Aorta (tissue), 5 donors: ENCODE data around the gene PHACTR3. TPM values are rescaled to one million over a fixed set of nuclear protein-coding genes. Genes with fewer than 3 reads are reported as not detected.

Source experiments
- ATAC-seq: fragments of 200-7000 bp; cut with Tn5 transposase; one replicate; pipeline ENCODE4 v1.9.1; 2022; ENCODE audit warnings: moderate library complexity; ENCODE audit not compliant: low FRiP score
- DNase-seq, 2 donors: peaks; one replicate each; pipeline ENCODE4 v3.0.0-alpha.2; 2020
- H3K27ac ChIP-seq, 2 donors: one replicate each; pipeline ENCODE4 v1.5.1; 2013; ENCODE audit warnings: low read length in 2 of 2, mild to moderate bottlenecking in 2 of 2, moderate library complexity in 2 of 2, control low read depth in 1 of 2, inconsistent platforms in 1 of 2, low read depth in 1 of 2
- H3K27me3 ChIP-seq, 2 donors: one replicate each; pipeline ENCODE4 v1.6.1; 2013; ENCODE audit warnings: control low read depth in 1 of 2, low read length in 1 of 2, mild to moderate bottlenecking in 1 of 2, moderate library complexity in 1 of 2; ENCODE audit not compliant: insufficient read depth in 2 of 2, control insufficient read depth in 1 of 2
- H3K36me3 ChIP-seq, 2 donors: one replicate each; pipeline ENCODE4 v1.6.1; 2013; ENCODE audit warnings: control low read depth in 1 of 2, low read length in 1 of 2, mild to moderate bottlenecking in 1 of 2; ENCODE audit not compliant: insufficient read depth in 2 of 2, control insufficient read depth in 1 of 2
- H3K4me1 ChIP-seq, 2 donors: one replicate each; pipeline ENCODE4 v1.6.1; 2013; ENCODE audit warnings: low read length in 2 of 2, control low read depth in 1 of 2, mild to moderate bottlenecking in 1 of 2, moderate library complexity in 1 of 2; ENCODE audit not compliant: insufficient read depth in 2 of 2, control insufficient read depth in 1 of 2
- H3K4me3 ChIP-seq, 2 donors: one replicate each; pipeline ENCODE4 v1.5.1; 2013; ENCODE audit warnings: low read length in 2 of 2, control low read depth in 1 of 2, mild to moderate bottlenecking in 1 of 2
- H3K9me3 ChIP-seq: one replicate; pipeline ENCODE4 v1.6.1; 2013; ENCODE audit warnings: mild to moderate bottlenecking, low read length; ENCODE audit not compliant: control insufficient read depth
- WGBS, 2 donors: extraction: QIAGEN DNeasy Blood & Tissue Kit; methylation state at CpG; one replicate each; pipeline ENCODE4 v1.1.7; 2013; 5-methylcytosine and 5-hydroxymethylcytosine counted together
- intact Hi-C, 2 donors: fragments of 100-400 bp; cut with DNase I; formaldehyde crosslinking; loops; one replicate each; pipeline versions ENCODE4 v1.14.2 to v1.15.0; 2022
- polyA plus RNA-seq, 2 donors: library from polyadenylated mRNA; stranded (reverse); fragments of 200-250 nt; gene quantifications; one replicate each; pipeline ENCODE4 v1.2.3, GENCODE V29; 2013
- total RNA-seq, 2 donors: library from RNA; stranded (reverse); fragmentation: NEBNext Ultra II Directional; extraction: Animal tissue kit (Norgen Biotek cat#: 25700); gene quantifications; one replicate each; pipeline ENCODE4 v1.2.1, GENCODE V29; 2021
- donor health status: healthy with polysubstance abuse.
- donor health status: Bipolar disorder and iron deficiency.
- donor health status: DM: no; HTN: no; CAD: no.
- donor health status: DM: no; HTN: no; CAD: no.
- donor health status: DM: yes; HTN: yes; CAD: no.

PHACTR3 gene
- total and polyA plus RNA-seq, 4 donors: 0.16 to 0.27 TPM; not detected in 2

DNA sequence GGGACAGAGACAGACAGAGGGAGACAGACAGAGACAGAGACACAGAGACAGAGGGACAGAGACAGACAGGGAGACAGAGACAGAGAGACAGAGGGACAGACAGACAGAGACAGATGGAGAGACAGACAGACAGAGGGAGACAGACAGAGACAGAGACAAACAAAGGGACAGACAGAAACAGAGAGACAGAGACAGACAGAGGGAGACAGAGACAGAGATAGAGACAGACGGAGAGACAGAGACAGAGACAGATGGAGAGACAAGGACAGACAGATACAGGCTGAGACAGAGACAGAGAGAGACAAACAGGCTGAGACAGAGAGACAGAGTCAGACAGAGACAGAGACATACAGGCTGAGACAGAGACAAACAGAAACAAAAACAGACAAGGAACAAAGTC is 39.4 kb upstream of the PHACTR3 start:
- no peaks in the 10 kb centered on the region for H3K27me3 ChIP-seq
- no peaks in the 10 kb centered on the region for H3K4me1 ChIP-seq
- H3K36me3 ChIP-seq: no peaks in the 10 kb centered on the region
- H3K9me3 ChIP-seq: no peaks in the 10 kb centered on the region
- 75 to 76% methylated on average over 1 of the region's 1 CpG for WGBS, 2 donors
- H3K4me3 ChIP-seq: no peak overlapping the region
- DNase-seq: no peak
- no peak for ATAC-seq
- no peak overlapping the region for H3K27ac ChIP-seq
- intact Hi-C loops: no loop called here

DNA sequence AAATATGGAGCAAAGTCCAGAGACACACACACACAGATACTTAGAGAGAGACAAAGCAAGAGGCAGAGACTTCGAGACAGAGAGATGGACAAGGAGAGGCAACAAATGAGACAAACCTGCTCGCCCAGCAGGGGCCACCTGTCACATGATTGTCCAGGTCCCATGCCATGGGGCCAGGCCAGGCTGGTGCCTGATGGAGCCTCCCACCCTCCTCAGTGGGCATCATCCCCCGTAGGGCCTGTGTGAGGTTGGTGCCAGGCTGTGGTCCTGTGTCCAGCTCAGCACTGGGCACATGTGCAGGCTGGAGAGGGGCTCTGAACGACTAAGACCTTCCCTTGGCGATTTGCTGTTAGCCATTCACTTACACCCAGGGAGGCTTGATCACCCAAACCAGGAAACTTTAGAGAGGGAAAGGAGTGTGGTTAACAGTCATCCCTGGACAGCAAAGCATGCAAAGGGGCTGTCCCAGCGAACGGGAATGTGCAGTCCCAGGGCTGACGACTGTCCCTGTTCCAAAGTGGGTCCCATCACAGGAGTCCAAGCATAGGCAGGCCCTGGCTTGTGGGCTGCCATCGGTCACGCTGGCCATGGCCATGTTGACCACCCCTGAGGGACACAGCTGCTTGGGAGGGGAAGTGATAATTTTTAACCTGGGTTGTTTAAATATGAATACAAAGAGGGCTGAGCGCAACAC is 38.4 kb upstream of the PHACTR3 start:
- H3K4me3 ChIP-seq: no peak overlapping the region
- H3K27me3 ChIP-seq: no peaks in the 10 kb centered on the region
- no peaks in the 10 kb centered on the region for H3K9me3 ChIP-seq
- DNase-seq: no peak
- no peak for ATAC-seq
- H3K36me3 ChIP-seq: no peaks in the 10 kb centered on the region
- WGBS, 2 donors: 85 to 87% methylated on average over 11 of the region's 11 CpGs
- no peaks in the 10 kb centered on the region for H3K4me1 ChIP-seq
- intact Hi-C loops: no loop called here
- no peak overlapping the region for H3K27ac ChIP-seq

DNA sequence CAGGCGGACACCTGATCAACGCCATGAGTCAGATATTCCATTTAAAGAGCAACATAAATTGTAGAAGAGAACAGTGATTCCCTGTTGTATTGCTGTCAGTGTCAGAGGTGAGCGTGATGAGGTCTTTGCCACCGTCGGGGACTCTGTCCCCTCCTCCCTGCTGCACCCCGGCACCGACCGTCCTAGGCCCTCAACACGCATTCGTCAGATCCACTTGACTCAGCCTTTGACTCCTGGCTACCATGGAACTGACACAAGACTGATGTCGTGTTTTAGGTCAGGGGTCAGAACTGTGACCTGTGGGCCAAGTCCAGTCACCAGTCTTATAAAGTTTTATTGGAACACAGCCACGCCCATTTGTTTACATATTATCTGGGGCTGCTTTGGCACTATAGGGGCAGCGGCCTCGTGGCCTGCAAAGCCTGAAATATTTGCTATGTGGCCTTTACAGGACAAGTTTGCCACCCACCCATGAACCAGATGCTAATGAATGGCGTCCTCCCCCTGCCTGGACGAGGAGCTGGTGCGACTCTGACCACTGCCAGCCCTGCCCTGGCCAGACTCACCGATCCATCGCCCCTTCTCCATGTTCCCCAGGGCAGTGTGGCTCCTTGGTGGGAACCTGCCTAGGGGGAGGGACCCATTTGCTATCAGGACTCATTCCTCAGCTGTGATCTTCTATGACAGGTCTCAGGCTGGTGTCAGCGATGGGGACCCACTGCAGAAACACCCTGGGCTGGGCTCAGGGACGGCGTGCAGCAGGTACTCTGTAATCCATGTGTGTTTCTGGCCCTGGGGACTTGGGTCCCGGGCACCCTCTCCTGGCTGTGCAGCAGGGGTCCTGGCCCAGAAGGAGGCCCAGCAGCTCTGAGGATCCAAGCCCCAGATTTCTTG is 37.5 kb upstream of the PHACTR3 start:
- intact Hi-C loops: no loop called here
- Histone ChIP-seq H3K4me1 (no peaks in the 10 kb centered on the region), H3K9me3 (no peaks in the 10 kb centered on the region), H3K36me3 (no peaks in the 10 kb centered on the region), H3K4me3 (no peak overlapping the region), H3K27ac (no peak overlapping the region), H3K27me3 (no peaks in the 10 kb centered on the region)
- ATAC-seq (peak; percentile 17), DNase-seq (no peak)
- WGBS, 2 donors: 84 to 85% methylated on average over 23 of the region's 23 CpGs

GRCh38 chr20:59567585-59568508 is 36.5 kb upstream of the PHACTR3 start:
- DNase-seq (no peak), ATAC-seq (no peak)
- no peak overlapping the region for H3K4me3 ChIP-seq
- no peaks in the 10 kb centered on the region for H3K27me3 ChIP-seq
- H3K9me3 ChIP-seq: no peaks in the 10 kb centered on the region
- intact Hi-C loops: no loop called here
- 76 to 80% methylated on average over 19 of the region's 19 CpGs for WGBS, 2 donors
- H3K4me1 ChIP-seq: no peaks in the 10 kb centered on the region
- no peak overlapping the region for H3K27ac ChIP-seq
- no peaks in the 10 kb centered on the region for H3K36me3 ChIP-seq

DNA sequence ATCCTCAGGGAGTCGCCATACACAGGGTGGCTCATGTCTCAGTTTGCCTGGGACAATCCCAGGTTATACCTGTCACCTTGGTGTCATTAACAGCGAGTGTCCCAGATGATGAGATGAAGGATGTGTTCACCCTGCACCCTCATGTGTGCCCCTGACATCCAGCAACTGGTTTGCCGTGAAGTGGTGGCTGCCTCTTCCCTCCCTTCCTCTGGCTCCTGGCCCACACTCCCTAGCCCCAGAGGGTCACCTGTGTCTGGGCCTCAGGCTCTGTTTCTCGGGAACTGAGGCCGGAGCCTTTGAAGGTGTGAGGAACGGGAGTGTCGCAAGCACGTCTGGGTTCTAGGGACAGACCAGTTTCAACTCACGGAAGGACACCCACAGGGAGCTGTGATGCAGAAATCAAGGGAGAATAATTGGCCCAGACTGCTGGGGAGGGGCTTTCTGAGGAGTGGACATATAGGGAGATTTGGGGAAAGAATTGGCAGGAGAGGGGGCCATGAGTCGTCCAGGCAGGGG is 35.8 kb upstream of the PHACTR3 start:
- DNase-seq (no peak), ATAC-seq (no peak)
- intact Hi-C loops: no loop called here
- H3K27me3 ChIP-seq: no peaks in the 10 kb centered on the region
- H3K27ac ChIP-seq: no peak overlapping the region
- 67 to 68% methylated on average over 10 of the region's 10 CpGs for WGBS, 2 donors
- H3K36me3 ChIP-seq: no peaks in the 10 kb centered on the region
- H3K4me3 ChIP-seq: no peak overlapping the region
- no peaks in the 10 kb centered on the region for H3K4me1 ChIP-seq
- H3K9me3 ChIP-seq: no peaks in the 10 kb centered on the region

GRCh38 chr20:59569305-59569704 is 35.0 kb upstream of the PHACTR3 start:
- Histone ChIP-seq H3K36me3 (no peaks in the 10 kb centered on the region), H3K9me3 (no peaks in the 10 kb centered on the region), H3K27ac (no peak overlapping the region), H3K4me3 (no peak overlapping the region), H3K27me3 (no peaks in the 10 kb centered on the region), H3K4me1 (no peaks in the 10 kb centered on the region)
- no peak for DNase-seq
- 80 to 81% methylated on average over 4 of the region's 4 CpGs for WGBS, 2 donors
- intact Hi-C loops: no loop called here
- ATAC-seq: no peak

- Histone ChIP-seq H3K4me3 (no peak overlapping the region), H3K36me3 (no peaks in the 10 kb centered on the region), H3K4me1 (no peaks in the 10 kb centered on the region), H3K27ac (no peak overlapping the region), H3K27me3 (no peaks in the 10 kb centered on the region), H3K9me3 (no peaks in the 10 kb centered on the region)
- ATAC-seq (no peak), DNase-seq (no peak)
- WGBS, 2 donors: 48 to 54% methylated on average over 7 of the region's 7 CpGs
- intact Hi-C loops: loop anchor here (1.0 to 5.0 kb wide), 2 partner anchors 180 to 181 kb away; no protein-coding TSS in a partner anchor
Observed at GRCh38 chr20:59571151-59571550, 33.2 kb upstream of the PHACTR3 start.
